Left ventricle myocardium superior (tissue), 1 donor: ENCODE results near the gene FRMPD1. TPM values are rescaled to one million over a fixed set of nuclear protein-coding genes. Genes with fewer than 3 reads are reported as not detected.
"Not testable (repeated sequence)": the region's sequence is repeated elsewhere in the genome, so short reads cannot be mapped to it uniquely, and the experiment has no call there.

ENCODE experiments used
- ATAC-seq: fragments of 200-7000 bp; cut with Tn5 transposase; one replicate; pipeline ENCODE4 v1.9.1; 2020; ENCODE audit warnings: mild to moderate bottlenecking, moderate library complexity
- DNase-seq: peaks from one replicate; pipeline ENCODE4 v3.0.0-alpha.2; 2020
- intact Hi-C: fragments of 100-400 bp; cut with micrococcal nuclease; formaldehyde crosslinking; loops from one replicate; pipeline ENCODE4 v1.11.0; 2022
- total RNA-seq: library from RNA; stranded (reverse); fragmentation: NEBNext Ultra II Directional; extraction: Animal tissue kit (Norgen Biotek cat#: 25700); gene quantifications from one replicate; pipeline ENCODE4 v1.2.1, GENCODE V29; 2021
- donor health status: DM: no; HTN: yes; CAD: no; lungs with severe emphysema.

Gene FRMPD1
- total RNA-seq, 1 donor from 2014 or later: 1.8 TPM

DNA sequence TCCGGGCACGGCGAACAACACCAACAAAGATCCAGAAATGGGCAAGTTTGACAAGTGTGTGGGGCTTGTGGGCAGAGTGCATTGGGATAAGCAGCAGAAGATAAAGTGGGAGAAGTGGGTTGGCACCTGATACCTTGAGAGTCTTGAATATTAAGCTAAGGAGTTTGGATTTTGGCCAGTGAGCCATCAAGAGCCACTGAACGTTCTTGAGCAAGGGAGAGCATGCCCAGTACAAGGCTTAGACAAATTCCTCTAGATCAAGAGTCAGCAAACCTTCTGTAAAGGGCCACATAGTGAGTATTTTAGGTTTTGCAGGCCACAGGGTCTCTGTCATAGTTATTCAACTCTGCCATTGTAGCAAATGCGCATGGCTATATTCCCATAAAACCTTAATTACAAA, 76.3 kb downstream of the FRMPD1 start:
- DNase-seq (no peak), ATAC-seq (no peak)
- intact Hi-C loops: no loop called here

DNA sequence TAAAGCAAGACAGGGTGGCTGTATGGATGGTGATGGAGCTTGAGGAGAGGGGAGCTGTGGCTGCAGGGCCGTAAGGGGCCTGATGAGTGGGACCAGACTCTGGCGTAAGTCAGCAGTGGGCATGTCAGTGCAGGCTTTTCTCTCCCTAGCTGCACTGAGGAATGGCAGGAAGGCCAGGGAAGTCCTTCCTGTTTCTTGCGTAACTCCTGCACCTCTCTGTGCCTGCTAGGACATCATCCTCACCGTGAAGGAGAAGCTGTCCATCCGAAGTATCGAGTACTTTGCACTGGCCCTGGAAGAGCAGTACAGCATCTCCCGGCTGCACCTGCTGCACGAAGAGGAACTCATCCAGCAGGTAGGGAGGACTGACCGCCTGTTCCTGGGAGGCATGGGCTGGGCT, 78.7 kb downstream of the FRMPD1 start:
- DNase-seq (no peak), ATAC-seq (no peak)
- intact Hi-C loops: no loop called here

DNA sequence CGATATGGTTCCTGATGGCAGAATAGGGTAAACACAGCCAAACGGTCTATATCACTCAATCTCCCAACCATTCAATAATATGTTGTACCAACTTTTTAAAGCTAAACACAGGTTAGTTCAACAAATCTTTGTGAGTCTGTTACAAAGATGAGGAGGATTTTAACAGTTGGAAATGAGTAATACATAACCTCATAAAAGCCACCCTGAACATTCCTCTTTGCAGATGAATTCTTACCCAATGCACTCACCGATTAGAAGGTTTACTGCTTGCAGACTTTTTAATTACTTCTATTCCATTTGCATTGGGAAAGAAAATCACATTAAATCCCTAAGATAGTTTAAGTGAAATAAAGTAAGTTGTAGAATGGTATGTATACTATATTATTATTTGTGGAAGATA, 79.5 kb downstream of the FRMPD1 start:
- DNase-seq (no peak), ATAC-seq (no peak)
- intact Hi-C loops: no loop called here

DNA sequence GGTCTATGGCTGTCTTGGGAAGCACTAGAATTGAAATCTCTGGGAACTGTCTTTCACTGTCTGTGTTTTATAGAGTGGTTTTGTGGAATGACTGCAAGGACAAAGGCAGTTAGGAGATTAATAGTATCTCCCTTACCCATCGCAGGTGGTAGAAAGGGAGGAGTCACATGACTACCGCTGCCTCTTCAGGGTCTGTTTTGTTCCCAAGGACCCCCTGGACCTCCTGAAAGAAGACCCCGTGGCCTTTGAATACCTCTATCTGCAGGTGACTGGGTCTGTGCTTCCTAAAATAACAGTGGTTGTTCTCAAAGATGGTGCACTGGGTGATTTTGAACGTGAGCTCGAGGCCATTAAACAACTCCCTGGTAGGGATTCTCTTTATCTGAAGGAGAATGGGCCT, 80.1 kb downstream of the FRMPD1 start:
- DNase-seq: no peak
- no peak for ATAC-seq
- intact Hi-C loops: no loop called here

DNA sequence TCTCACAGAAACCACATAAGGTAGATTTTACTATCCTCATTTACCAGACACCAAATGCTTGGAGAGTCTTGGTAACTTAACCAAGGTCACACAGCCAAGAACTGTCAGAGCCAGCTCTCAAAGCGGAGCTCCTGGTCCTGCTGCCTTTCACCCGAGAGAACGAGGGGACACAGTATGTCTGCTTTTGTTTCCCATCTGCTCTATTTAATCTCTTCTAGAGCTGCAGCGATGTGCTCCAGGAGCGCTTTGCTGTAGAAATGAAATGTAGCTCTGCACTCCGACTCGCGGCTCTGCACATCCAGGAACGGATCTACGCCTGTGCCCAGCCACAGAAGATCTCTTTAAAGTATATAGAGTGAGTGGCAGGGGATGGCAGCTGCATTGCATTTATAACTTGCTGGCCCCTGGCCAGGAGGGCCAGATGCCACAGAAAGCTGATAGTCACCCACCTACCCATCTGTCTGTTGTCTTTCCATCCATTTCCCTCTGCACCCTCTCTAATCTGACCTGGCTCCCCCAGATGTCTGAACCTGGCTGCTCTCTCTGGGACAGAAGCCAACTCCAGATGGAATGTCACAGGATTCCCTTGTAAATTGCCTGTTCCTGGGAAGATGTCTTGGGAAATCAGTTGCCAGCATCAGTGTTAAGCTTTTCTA, 81.5 kb downstream of the FRMPD1 start:
- no peak for DNase-seq
- intact Hi-C loops: no loop called here
- no peak for ATAC-seq

DNA sequence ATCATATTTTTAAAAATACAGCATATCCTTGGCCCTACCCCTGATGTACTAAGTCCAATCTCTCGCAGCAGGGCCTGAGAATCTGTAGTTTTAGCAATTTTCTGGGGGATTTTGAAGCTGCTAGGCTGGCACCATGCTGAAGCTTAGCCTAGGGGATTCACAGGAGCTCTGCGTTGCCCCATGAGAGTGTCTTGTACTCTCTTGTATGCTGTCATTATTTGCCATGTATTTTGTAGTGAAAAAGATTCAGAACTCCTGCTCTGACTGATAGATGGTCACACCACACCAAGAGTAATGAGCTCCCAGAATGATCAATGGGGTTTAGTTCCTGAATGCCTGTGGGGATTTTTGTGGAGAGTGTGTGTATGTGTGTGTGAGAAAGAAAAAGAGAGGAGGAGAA, 82.2 kb downstream of the FRMPD1 start:
- ATAC-seq (no peak), DNase-seq (no peak)
- intact Hi-C loops: no loop called here

DNA sequence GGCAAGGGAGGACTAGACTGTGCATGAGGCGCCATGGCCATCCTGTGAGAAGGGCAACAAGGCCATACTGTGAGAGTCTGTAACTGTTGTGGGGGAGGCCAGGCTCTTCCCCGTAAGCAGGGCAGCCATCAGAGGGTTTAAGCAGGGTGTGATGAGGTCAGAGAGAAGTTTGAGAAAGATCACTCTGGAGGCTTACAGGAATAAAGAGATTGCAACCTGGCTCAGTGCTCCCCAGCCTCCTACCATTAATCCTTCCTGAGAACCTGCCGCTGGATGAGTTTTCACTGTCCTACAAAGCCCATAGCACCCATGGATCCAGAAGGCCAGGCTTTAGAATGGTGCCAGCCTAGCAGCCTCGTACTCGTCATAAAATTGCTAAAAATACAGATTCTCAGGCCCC, 88.5 kb downstream of the FRMPD1 start:
- intact Hi-C loops: no loop called here
- DNase-seq (no peak), ATAC-seq (no peak)

DNA sequence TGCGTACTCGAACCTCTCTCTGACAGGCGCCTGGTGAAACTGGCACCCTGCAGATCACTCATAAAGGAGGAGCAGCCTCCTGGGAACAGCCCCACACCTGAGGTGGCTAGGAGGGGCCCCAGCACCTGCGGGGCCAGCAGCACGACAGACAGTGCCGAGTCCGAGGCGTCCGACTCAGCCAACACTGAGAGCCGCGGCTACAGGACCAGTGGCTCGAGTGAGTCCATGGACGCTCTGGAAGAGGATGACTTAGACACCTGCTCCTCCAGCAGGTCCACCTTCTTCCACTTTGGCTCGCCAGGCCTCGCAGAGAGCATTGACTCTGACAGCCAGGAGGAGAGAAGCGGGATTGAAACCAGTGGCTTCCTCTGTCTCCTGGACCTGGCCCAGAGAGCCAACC, 89.4 kb downstream of the FRMPD1 start:
- DNase-seq: no peak
- intact Hi-C loops: loop anchor here (10.0 kb wide), 1 partner anchor 625 kb away; no protein-coding TSS in a partner anchor
- no peak for ATAC-seq

DNA sequence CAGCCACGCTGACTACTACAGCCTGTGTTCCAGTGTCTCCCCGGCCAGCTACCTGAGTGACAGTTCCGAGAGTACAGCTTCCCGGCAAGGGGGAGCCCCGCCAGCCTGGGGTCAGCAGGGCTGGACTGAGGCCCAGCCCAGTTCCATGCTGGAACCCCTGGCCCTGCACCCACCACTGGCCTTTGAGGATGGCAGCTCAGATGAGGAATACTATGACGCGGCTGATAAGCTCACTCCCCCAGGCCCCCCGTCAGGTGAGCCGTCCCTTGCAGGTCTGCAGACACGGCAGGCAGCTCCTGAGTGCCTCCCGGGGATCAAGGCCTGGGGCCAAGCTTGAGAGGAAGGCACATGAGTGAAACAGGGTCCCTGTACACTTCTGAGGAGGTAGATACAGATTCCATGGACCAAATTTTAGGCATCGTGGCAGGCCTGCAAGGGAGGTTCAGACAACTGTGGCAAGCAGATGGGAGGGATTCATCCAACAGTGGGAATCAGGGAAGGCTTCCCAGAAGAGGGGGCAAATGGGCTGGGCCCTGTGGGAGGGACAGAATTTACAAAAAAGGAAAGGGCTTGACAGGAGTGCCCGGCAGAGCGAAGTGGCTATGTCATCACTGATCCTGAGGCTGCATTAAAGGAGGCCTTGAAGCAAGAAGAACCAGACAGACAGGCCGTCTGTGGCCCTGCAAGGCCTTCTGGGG, 90.0 kb downstream of the FRMPD1 start:
- intact Hi-C loops: loop anchor here (10.0 kb wide), 1 partner anchor 624 kb away; no protein-coding TSS in a partner anchor
- DNase-seq (no peak), ATAC-seq (no peak)

DNA sequence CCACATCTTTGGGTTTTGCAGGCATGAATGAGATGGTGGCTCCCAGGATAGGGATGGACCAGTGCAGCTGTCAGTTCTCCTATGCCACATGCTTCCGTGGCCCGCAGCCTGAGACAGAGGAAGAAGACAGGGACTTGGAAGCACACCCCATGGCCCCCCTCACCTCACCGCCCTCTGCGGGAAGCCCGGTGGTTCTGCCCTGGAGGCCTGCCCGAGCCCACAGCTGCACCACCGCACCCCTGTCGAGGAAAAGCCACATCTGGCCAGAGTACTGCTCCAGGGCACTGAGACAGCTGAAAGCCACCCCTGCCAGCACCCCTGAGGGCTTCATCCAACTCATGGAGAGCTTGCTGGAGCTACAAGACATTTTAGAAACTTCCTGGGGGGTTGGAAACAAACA, 95.2 kb downstream of the FRMPD1 start:
- DNase-seq (no peak), ATAC-seq (no peak)

DNA sequence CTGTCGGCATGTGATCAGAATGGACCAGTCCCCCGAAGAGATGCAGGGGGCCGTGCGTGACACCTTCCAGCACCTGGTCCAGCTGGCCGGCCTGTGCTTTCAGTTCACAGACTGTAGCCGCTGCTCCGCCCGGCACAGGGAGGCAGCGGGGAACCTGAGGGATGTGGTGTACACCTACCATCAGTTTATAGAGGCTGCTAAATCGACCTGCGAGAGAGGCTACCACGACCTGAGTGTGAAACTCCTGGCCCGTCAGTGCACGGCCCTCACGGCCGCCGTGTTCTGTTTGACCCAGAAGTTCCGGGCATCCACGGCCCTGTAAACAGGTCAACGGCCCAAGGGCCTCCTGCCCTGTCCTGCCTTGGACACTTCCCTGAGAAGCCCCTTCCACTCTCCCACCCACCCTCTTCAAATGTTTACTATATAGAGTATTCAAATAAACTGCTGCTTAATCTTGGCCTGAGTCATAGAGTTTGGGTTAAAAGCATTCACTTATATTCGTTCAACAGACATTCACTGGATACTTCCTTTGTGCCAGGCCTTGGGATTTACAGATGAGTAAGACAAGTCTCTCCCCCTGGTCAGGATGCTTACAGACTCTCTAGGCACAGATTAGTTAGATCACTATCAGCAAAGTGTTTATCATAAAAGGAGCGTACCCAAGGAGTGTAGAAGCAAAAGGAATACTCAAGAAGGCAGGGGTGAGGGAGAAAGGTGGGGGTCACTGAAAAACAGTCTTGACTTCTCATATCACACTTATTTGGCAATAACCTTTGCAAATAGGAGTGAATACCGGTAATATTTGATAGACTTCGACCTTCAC, 95.9 kb downstream of the FRMPD1 start:
- no peak for DNase-seq
- no peak for ATAC-seq
- intact Hi-C loops: loop anchor here (10.0 kb wide), 1 partner anchor 618 kb away; no protein-coding TSS in a partner anchor

More for the DNA sequence above, 95.2 kb downstream of the FRMPD1 start:
- intact Hi-C loops: loop anchor here (10.0 kb wide), 1 partner anchor 619 kb away; no protein-coding TSS in a partner anchor

DNA sequence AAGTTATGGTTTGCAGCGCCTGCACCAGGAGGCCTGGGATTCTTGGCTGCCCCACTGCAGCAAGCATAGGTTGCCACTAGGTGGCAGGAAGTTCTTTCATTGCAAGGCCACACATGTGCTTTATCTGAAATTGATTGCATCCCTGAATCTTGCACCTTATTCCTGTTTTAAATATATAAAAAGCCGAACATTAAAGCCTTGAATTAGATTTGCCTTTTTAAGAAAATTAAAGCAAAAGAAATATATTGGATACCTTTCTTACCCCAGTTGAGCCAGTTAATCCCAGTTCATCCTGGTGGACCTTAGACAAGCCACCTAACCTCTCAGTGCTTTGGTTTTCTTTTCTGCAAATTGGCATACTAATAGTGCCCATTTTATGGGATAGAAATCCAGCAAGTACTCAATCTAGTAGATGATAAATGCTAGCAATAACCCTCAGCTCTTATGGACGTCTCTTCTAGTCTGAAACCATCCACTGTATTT, 96.6 kb downstream of the FRMPD1 start:
- DNase-seq (peak; percentile 47), ATAC-seq (peak; percentile 77)
- intact Hi-C loops: loop anchor here (10.0 kb wide), 1 partner anchor 617 kb away; no protein-coding TSS in a partner anchor

DNA sequence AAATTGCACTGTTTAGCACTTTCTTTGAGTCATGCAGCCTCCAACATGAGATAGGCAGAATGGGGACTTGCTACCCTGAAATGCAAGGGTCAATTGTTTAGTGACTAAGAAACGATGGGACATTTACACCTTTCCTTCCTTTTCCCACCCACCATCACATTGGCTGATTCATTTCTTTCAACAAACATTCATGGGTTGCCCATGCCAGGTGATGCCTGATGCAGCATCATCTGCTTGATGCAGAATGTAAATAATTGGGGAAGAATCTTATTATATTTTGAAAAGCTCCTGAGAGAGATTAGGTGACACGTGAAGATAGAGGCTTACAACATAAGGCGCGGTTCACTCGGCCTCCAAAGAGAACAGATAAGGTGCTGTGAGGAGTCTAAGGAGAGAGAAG, 98.4 kb downstream of the FRMPD1 start:
- ATAC-seq (no peak), DNase-seq (no peak)
- intact Hi-C loops: loop anchor here (10.0 kb wide), 1 partner anchor 616 kb away; no protein-coding TSS in a partner anchor

DNA sequence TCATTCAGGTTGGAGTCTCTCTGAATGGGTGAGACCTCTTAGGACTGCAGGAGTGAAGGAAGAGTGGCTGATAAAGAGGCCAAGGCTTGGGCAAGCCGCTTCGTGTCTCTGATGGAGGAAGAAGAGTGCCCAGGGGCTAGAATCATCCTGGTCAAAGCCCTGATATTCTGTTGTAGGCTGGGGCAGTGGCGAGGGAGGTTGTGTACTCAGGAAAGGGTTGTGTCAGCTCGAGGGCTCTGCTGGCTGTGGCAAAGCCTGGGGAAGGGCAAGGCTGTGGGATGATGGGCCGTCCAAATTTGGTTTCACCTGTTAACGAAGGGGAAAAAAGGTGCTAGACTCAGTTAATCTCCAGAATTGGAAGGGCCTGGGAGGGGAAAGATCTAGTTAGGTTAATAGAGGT, 100.4 kb downstream of the FRMPD1 start:
- DNase-seq: no peak
- intact Hi-C loops: no loop called here
- ATAC-seq: no peak

DNA sequence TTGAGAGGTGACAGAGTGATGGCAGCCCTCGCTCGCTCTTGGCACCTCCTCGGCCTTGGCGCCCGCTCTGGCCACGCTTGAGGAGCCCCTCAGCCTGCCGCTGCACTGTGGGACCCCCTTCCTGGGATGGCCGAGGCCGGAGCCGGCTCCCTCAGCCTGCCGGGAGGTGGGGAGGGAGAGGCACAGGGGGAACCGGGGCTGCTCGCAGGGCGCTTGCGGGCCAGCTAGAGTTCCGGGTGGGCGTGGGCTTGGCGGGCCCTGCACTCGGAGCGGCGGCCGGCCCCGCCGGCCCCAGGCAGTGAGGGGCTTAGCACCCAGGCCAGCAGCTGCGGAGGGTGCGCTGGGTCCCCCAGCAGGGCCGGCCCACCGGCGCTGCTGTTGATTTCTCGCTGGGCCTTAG, 101.0 kb downstream of the FRMPD1 start:
- intact Hi-C loops, DNase-seq, ATAC-seq: not testable (repeated sequence)

DNA sequence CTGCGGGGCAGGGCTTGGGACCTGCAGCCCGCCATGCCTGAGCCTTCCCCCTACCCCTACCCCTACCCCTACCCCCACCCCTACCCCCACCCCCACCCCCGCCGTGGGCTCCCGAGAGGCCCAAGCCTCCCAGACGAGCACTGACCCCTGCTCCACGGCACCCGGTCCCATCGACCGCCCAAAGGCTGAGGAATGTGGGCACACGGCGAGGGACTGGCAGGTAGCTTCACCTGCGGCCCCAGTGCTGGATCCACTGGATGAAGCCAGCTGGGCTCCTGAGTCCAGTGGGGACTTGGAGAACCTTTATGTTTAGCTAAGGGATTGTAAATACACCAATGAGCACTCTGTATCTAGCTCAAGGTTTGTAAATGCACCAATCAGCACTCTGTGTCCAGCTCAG, 101.4 kb downstream of the FRMPD1 start:
- ATAC-seq, DNase-seq, intact Hi-C loops: not testable (repeated sequence)

DNA sequence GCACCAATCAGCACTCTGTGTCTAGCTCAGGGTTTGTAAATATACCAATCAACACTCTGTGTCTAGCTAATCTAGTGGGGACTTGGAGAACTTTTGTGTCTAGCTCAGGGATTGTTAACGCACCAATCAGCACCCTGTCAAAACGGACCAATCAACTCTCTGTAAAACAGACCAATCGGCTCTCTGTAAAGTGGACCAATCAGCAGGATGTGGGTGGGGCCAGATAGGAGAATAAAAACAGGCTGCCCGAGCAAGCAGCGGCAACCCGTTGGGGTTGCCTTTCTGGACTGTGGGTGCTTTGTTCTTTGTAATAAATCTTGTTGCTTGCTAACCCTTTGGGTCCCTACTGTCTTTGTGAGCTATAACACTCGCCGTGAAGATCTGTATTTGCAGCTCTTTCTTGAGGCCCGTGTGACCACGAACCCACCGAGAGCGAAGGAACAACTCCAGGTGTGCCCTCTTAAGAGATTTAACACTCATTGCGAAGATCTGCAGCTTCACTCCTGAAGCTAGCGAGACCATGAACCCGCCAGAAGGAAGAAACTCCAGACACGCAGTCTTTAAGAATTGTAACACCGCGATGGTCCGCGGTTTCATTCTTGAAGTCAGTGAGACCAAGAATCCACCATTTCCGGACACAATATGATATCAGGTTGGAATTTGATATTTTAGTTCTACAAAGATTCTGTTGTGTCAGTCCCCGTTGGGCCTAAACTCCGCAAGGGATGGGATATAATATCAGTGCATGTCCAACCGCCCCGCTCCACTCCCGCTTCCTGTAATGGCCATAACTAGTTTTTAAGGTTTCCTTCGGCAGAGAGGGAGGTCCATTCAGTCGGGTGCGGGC, 102.1 kb downstream of the FRMPD1 start:
- DNase-seq (no peak), ATAC-seq (no peak)
- intact Hi-C loops: no loop called here

DNA sequence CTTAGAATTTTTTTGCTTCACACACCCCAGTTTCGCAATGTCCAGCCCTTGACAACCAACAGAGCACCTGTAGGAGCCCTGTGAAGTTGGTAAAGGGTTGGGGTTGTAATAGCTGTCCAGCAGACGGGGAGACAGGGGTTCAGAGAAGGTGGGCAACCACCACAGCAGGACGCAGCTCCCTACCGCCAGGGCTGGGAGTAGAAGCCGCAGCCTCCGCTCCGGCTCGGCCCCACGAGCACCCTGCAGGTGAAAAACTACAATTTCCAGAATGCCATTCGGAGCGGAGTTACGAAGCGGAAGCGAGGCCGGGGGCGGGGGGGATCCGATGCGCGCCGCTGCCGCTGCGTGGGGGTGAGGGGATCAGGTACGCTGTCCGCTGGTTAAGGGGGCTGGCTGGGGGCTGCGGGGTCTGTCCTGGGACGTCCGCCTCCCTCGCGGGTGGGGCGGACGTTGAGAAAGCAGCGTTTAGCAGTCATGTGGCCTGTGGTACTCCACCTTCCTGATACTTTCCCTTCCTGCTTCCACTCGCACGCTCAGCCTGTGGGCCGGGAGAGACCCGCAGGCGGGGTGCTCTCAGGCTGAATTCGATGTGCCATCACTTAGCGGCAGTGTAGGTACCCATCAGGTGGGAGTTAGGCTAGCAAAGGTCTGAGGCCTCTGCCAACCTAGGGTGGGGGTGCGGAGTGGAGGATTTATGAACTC, 102.9 kb downstream of the FRMPD1 start, which contains the start of gene TRMT10B:
TRMT10B (plus strand) TSS at position 317 of the 702 bp plus-strand sequence. CDS start 8,127 bp downstream, outside the sequence.
- DNase-seq (peak; percentile 78), ATAC-seq (peak; percentile 98)
- intact Hi-C loops: no loop called here
